ENCODE data around the gene OTOS.

Gene OTOS

DNA sequence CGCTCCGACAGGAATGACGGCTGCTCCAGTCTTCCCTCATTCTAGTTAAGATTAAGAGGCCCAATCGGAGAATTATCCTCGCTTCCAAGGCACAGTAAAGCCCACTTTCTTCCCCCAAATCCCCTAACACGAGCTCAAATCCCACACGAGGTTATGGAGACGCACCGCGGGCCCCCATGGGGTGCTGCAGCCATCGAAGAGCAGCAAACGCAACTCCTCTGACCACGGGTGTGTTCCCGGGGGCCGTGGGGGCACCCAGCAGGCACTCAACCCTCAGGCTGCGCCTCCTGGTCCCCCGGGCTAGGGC is 4.8 kb downstream of the OTOS start:
- DNase-seq = no peak

GRCh38 chr2:240134956-240135520 is 5.4 kb downstream of the OTOS start:
- DNase-seq = no peak

GRCh38 chr2:240134466-240134865 is 6.0 kb downstream of the OTOS start:
- no peak for DNase-seq

DNA sequence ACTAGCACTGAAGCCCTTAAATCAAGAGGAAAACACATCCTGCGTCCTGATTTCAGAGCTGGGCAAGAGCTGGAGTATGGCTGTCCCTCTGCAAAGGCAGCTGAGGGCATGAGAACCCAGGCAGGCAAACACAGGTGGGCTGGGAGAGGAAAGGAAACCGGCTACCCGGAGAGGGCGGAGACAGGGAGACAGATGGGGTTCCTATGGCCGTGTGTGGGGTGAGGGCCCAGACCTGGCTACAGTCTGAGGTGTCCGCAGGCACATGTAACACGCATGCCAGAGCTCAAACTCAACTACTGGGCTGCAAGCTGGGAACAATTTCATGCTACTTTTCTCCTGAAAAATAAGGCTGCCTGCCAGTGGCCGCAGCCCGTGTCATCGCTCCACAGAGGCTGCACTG is 7.1 kb downstream of the OTOS start:
- no peak for DNase-seq

DNA sequence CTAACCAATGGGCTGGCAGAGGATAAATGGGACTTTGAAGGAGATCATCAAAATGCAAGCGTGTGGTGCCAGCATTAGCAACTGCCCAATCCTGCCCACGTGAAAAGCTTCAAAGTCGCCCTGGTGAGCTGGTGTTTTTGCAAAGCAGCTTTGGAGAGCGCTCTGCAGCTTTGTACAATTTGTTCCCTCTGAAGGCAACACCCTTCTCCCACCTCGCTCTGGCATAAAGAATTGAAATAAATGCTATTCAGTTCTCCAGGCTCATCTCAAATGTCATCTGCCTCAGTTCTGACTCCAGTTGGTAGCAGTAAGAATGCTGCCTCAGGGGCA is 7.8 kb downstream of the OTOS start:
- DNase-seq = no peak

DNA sequence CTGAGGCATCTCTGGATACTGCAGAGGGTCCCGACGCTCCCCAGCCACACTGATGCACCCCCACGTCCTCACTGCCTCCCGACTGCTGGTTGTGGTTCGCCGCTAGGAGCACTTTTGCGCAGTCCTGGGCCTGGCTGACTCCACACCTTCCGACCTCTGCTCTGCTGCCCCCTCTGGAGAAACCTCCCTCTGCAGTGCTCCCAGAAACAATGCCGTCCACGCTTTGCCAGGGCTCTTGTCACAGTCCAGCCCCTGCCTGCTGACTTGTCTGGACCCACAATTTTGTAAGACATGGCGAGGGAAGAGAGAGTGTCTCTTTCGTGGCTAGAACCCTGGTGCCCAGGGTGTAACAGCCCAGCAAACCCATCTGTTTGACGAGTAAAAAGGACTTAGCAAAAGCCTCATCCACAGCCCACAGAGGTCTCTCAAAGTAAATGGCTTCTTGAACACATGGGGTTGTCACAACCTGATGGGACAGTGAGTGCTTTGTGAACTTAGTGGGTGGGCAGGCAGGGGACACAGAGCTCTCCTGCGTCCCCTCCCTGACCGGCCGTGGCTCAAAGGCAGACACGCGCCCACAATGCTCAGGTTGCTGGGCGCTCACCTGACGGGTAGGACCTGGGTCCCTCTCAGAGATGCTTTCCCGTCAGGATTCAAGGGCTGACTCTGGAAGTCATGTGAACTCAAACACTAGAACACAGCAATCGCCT is 8.4 kb downstream of the OTOS start:
- DNase-seq = no peak

GRCh38 chr2:240131296-240131695 is 9.2 kb downstream of the OTOS start:
- DNase-seq = no peak

GRCh38 chr2:240130393-240131195 is 9.9 kb downstream of the OTOS start:
- DNase-seq = no peak

DNA sequence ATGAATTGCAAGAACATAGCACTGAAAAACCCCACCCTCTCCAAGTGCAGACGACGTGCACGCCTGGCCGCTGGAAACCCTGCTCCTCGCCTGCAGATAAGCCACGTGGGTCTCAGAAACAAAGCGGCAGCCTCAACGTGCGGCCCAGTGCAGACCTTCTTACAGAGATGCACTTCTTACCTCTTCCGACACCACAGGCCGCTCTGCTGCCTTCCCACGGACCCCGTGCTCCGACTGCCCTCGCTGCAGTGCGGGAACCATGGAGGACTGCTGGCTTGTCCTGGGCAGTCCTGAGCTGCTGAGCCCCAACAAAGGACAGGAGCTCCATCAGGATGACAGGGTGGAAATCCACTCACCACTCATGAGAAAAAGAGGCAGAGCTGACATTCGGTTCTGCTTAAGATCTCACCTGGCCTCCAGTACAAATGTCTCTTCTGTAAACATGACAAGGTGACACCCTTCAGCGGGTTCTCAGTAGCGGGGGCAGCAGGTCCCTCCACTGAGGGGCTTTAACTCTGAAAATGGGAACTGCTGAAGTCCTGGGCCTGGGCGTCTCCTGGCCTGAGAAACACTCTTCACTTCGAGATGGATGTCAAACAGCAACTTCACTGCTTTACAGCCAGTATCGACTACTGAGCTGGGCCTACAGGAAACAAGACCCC is 10.6 kb downstream of the OTOS start:
- DNase-seq = no peak

- DNase-seq = no peak
Measured at GRCh38 chr2:240129311-240129710, 11.1 kb downstream of the OTOS start.

DNA sequence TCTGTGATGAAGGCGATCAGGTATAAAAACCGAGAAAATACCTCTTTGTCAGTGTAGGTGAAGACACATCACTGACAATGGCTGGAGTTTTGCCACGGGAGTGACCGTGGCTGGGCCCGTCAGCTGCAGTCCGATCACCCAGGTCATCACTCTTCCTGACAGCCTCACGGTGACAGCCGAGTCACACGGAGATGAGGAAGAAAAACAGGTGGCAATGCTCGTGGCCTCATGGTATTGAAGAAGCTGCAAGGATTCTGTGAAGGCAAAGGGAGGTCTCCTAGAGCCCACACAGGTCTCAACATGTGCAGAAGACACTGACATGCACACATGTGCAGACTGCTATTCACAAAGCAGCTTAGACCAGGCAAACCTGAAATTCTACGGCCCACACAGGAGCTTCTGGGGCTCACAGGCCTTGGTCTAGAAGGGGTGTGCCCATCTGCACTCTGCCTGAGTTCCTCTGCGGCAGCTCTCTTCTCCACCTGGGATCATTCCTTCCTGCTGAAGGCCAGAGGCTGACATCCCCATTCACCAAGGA is 11.8 kb downstream of the OTOS start:
- no peak for DNase-seq

DNA sequence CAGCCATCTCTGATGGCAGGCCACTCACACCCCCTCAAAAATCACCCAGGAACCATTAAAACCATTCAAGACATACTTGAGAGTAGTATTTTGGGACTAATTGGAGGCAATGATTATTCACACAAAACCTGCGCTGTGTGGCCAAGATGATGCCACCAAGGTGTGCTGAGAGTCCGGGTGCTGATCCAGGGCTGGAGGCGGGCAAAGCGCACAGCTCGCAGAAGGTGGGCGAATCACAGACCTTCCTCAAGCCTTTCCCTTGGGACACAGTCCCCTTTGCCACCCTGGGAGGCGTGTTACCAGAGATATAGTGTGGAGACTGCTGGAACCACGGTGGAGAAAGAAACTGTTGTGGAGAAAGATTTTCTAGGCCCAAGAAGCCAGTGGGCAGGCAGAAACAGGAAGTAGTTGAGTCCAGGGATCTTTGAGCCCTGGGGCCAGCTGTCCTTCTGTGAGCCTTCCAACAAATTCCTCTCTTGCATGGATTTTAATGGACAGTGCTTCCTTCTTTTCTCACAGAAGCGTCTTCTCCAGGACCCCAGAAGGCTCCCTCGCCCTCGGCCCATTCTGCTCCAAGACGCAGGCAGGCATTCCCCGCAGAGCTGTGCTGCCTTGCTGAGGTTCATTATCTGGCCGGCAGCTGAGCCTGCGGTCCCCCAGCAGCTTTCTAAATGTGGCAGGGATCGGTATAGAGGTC is 12.4 kb downstream of the OTOS start:
- DNase-seq = no peak

DNA sequence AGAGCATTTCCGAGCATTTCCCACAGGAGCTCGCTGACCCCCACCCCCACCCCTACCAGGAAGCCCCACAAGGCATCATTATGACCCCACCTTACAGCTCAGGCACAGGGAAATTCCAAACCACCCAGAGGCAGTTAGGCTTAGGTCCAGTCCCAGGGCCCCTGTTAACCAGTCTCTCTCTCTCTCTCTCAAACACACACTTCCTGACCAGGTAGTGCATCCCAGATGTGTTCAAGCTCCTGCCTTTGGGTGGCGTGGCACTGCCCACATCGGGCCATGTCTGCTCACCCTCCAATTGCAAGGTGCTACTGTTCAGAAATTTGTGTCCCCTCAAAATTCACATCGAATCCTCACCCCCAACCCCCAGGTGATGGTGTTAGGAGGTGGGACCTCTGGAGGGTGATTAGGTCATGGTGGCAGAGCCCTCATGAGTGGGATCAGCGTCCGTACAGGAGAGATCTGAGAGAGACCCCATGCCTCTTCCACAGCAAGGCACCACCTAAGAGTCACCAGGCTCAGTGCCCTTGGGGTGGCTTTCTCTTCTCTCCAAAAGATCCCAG is 13.2 kb downstream of the OTOS start:
- no peak for DNase-seq

GRCh38 chr2:240126731-240127130 is 13.7 kb downstream of the OTOS start:
- no peak for DNase-seq

GRCh38 chr2:240125742-240126141 is 14.7 kb downstream of the OTOS start:
- DNase-seq = no peak

DNA sequence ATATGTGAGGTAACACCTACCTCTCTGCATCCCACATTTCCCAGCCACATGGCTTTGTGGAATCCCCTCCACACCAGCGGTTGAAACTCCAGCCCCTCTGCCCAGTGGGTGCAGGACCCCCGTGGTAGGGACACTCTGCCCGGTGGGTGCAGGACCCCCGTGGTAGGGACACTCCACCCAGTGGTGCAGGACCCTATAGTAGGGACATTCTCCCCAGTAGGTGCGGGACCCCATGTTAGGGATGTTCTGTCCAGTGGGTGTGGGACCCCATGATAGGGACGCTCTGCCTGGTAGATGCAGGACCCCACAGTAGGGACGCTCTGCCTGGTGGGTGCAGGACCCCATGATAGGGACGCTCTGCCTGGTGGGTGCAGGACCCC is 15.8 kb downstream of the OTOS start:
- no peak for DNase-seq

DNA sequence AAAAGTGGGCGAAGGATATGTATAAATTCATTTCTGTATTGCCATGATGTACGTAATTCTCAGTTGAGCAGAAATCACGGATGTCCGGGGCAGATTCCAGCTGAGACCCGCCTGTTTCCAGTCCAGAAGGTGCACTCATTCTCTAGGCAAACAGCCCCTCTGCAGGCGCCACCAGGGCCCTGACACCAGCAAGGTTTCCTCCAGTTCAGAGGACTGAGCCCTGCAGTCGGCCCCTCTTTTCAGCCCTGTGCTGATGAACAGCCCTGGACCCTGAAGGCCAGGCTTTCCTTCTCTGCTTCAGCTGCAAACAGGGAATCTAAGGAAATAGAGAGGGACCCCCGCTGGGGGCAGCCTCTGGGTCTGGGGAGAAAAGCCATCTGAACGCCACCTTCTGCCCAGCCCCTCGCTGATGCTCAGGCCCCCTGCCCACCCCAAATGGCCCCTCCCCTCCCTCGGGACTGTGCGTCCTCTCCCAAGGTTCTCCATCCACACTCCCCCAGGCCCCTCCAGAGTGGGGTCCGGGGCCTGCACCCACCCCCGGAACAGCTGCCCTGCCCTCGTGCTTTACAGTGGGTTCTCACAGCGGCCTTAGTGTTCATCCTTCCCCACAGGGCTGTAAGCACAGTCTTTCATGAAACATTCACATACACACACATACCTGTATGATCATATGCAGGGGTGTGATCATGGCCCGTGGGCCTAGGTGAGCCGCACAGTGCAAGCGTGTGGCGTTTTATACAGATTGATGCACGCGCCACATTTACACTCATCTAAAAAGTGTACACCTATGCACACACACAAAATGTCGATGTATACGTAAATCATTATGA is 16.4 kb downstream of the OTOS start:
- DNase-seq = no peak

DNA sequence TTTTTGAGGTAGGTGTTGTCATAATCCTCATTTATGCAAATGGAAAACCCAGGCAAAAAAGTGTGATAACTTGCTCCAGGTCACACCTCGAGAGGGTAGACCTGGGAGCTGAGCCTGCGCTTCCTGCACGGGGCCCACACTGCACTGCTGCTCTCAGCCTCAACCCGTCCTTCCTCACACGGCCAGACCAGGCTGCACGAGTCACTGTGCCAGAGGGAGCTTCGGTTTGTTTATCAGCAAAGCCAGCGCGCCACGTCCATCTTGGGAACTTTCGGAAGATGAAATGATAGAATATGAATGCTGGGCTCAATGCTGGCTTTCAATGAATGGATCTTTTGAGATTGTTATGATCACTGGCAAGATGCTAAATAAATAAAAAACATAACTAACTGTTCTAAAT is 18.8 kb downstream of the OTOS start:
- no peak for DNase-seq

DNA sequence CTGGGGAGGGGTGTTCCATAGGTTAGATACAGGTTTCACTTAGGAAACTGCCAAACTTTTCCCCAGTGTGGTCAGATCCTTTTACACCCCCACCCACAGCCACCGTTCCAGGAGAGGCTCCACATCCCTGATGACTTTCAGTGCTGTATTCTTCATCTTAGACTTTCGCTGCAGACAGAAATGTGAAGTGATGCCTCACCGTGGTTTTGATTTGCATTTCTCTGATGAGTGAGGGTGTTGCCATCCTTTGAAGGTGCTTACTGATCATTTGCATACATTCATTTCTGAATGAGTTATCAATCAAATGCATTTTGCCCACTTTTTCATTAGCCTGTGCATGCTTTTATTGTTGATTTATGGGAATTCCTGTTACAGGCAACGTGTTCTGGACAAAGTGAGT is 19.3 kb downstream of the OTOS start:
- no peak for DNase-seq

- DNase-seq = no peak
Measured at GRCh38 chr2:240114233-240114632, 26.2 kb downstream of the OTOS start.

DNA sequence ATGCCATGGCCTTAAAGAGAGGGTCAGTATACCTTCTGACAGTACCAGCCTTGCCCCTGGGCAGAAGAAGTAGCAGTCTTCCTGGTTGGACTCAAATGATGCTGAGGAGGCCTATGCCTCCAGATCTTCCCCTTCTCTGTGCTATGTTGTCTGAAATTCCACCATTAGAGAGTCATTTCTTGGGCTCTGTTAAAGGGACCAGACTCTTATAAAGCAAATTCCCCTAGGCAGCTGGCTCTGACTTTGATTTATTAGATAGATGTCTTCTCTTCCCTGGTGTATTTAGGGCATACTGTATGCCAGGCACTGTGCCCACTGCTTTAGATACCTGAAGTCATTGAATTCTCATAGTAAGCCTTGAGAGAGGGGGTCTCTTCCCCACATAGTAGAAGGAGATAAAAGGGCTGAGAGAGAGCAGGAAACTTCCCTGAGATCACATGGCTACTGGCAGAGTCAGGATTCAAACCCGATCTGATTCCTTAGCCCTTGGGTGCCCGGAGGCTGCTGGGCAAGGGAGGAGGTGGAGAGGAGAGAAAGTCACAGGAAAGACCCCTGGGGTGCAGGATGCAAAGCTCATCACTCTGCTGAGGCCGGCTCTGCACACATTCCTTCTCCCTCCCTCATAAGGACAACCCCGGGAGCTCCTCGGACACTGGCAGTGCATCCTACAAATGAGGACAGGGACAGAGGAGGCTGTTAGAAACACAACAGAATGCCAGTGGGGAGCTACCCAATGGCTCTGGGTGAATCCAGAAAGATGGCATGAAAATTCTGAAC is 27.4 kb downstream of the OTOS start:
- DNase-seq = no peak
